DOHH2 (cell line): ENCODE data around the gene CHST1.

ENCODE experiments used
- H3F3A ChIP-seq: fragments of 200-600 bp; sonication (generic), shearing (Covaris generic); 2 replicates; pipeline ENCODE4 v1.6.0; 2016; ENCODE audit warnings: antibody characterized with exemption, mild to moderate bottlenecking; ENCODE audit not compliant: control insufficient read depth, insufficient read depth
- H3K27ac ChIP-seq: fragments of 200-600 bp; sonication (generic); 2 replicates; pipeline ENCODE4 v1.5.1; 2014; ENCODE audit warnings: low read depth, mild to moderate bottlenecking, low read length, moderate library complexity
- H3K27me3 ChIP-seq: fragments of 200-600 bp; sonication (generic); 2 replicates; pipeline ENCODE4 v1.6.1; 2014; ENCODE audit warnings: mild to moderate bottlenecking, low read length, mixed read lengths; ENCODE audit not compliant: control insufficient read depth
- H3K36me3 ChIP-seq: fragments of 200-600 bp; sonication (generic); 2 replicates; pipeline ENCODE4 v1.6.1; 2014; ENCODE audit warnings: mild to moderate bottlenecking, low read length, moderate library complexity, mixed read lengths; ENCODE audit not compliant: control insufficient read depth
- H3K4me1 ChIP-seq: fragments of 200-600 bp; sonication (generic); 2 replicates; pipeline ENCODE4 v1.6.1; 2014; ENCODE audit warnings: mild to moderate bottlenecking, low read length, mixed read lengths; ENCODE audit not compliant: control insufficient read depth
- H3K4me2 ChIP-seq: fragments of 200-600 bp; sonication (generic); 2 replicates; pipeline ENCODE4 v1.6.0; 2014; ENCODE audit warnings: mild to moderate bottlenecking, low read length, moderate library complexity
- H3K4me3 ChIP-seq: fragments of 200-600 bp; sonication (generic); 2 replicates; pipeline ENCODE4 v1.5.1; 2014; ENCODE audit warnings: mild to moderate bottlenecking, low read length, mixed read lengths
- H3K79me2 ChIP-seq: fragments of 200-600 bp; sonication (generic); 2 replicates; pipeline ENCODE4 v1.6.1; 2014; ENCODE audit warnings: mild to moderate bottlenecking, low read length, mixed read lengths; ENCODE audit not compliant: control insufficient read depth
- H3K9me2 ChIP-seq: fragments of 200-600 bp; sonication (generic); replicated peaks from 2 replicates; pipeline ENCODE4 v1.6.1; 2014; ENCODE audit warnings: mild to moderate bottlenecking, low read length, mixed read lengths; ENCODE audit not compliant: control insufficient read depth
- H3K9me3 ChIP-seq: fragments of 200-600 bp; sonication (generic); 2 replicates; pipeline ENCODE4 v1.6.1; 2014; ENCODE audit warnings: antibody characterized with exemption, low read length, mixed read lengths; ENCODE audit not compliant: control insufficient read depth, insufficient read depth
- H4K20me1 ChIP-seq: fragments of 200-600 bp; sonication (generic); 2 replicates; pipeline ENCODE4 v1.6.0; 2014; ENCODE audit warnings: low read depth, mild to moderate bottlenecking, antibody characterized with exemption, low read length, moderate library complexity; ENCODE audit not compliant: control insufficient read depth, insufficient read depth
- EZH2phosphoT487 ChIP-seq: fragments of 200-600 bp; sonication (generic); IDR thresholded peaks from 2 replicates; pipeline ENCODE4 v1.6.1; 2017; ENCODE audit warnings: borderline replicate concordance, mild to moderate bottlenecking, antibody characterized with exemption, low read length, moderate library complexity, mixed read lengths
- TF ChIP-seq, protein P1 (sequence below): fragments of 200-600 bp; sonication (generic); IDR thresholded peaks from one replicate; pipeline ENCODE4 v1.5.1; 2014; ENCODE audit warnings: antibody characterized with exemption, mild to moderate bottlenecking, low read depth, low read length; ENCODE audit not compliant: poor library complexity, severe bottlenecking

CHST1 gene

DNA sequence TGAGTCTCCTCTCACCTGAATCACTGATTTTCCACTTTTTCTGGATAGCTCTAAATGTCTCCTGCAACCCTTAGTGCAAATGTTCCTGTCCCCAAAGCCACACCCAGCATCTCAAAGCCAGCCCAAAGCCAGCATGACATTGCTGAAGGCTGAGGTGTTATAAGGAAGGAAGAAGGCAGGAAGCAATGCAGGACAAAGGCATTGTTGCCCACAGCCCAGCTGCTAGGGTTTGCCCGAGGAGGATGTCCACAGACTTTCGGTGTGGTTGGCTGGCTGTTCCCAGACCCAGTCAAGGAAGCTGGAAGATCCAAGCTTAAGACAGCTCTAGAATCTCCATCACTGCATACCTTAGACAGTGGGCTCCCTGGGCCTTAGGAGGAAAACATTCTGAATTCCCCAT, 23.5 kb downstream of the CHST1 start:
- TF ChIP-seq, protein P1, sequence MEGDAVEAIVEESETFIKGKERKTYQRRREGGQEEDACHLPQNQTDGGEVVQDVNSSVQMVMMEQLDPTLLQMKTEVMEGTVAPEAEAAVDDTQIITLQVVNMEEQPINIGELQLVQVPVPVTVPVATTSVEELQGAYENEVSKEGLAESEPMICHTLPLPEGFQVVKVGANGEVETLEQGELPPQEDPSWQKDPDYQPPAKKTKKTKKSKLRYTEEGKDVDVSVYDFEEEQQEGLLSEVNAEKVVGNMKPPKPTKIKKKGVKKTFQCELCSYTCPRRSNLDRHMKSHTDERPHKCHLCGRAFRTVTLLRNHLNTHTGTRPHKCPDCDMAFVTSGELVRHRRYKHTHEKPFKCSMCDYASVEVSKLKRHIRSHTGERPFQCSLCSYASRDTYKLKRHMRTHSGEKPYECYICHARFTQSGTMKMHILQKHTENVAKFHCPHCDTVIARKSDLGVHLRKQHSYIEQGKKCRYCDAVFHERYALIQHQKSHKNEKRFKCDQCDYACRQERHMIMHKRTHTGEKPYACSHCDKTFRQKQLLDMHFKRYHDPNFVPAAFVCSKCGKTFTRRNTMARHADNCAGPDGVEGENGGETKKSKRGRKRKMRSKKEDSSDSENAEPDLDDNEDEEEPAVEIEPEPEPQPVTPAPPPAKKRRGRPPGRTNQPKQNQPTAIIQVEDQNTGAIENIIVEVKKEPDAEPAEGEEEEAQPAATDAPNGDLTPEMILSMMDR: no peak
- no peak for TF ChIP-seq EZH2phosphoT487
- Histone ChIP-seq H3F3A (no peaks in the 10 kb centered on the region), H4K20me1 (no peaks in the 10 kb centered on the region), H3K36me3 (no peaks in the 10 kb centered on the region), H3K4me3 (no peak overlapping the region), H3K79me2 (no peaks in the 10 kb centered on the region), H3K27ac (no peak overlapping the region), H3K27me3 (no peaks in the 10 kb centered on the region), H3K4me1 (no peaks in the 10 kb centered on the region), H3K4me2 (no peak overlapping the region), H3K9me2 (no peaks in the 10 kb centered on the region), H3K9me3 (no peaks in the 10 kb centered on the region)

DNA sequence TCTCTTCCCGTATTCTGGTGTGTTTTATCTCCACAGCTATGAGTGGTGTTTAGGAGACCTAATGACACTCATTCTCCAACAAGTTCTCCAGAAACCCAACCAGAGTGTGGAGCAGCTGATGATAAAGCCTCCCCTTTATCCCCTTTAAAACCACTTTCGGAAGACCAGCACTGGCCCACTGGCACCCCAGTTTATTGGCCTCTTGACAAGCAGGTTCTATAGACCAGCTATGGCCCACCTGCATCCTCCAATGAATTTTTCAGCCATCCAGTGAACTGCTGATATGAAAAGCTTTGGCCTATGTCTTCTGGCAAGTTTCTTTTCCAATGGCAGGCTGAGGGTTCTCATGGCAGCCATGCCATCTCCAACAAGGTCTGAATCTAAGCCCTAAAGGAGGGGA, 27.4 kb downstream of the CHST1 start:
- H3K79me2 ChIP-seq: no peaks in the 10 kb centered on the region
- H3K9me3 ChIP-seq: no peaks in the 10 kb centered on the region
- no peak overlapping the region for H3K4me2 ChIP-seq
- H3K4me1 ChIP-seq: no peaks in the 10 kb centered on the region
- H3K27me3 ChIP-seq: no peaks in the 10 kb centered on the region
- H3K27ac ChIP-seq: no peak overlapping the region
- H3K36me3 ChIP-seq: no peaks in the 10 kb centered on the region
- no peaks in the 10 kb centered on the region for H3F3A ChIP-seq
- H3K4me3 ChIP-seq: no peak overlapping the region
- H3K9me2 ChIP-seq: no peaks in the 10 kb centered on the region
- TF ChIP-seq EZH2phosphoT487: no peak
- TF ChIP-seq, protein P1: no peak
- no peaks in the 10 kb centered on the region for H4K20me1 ChIP-seq

DNA sequence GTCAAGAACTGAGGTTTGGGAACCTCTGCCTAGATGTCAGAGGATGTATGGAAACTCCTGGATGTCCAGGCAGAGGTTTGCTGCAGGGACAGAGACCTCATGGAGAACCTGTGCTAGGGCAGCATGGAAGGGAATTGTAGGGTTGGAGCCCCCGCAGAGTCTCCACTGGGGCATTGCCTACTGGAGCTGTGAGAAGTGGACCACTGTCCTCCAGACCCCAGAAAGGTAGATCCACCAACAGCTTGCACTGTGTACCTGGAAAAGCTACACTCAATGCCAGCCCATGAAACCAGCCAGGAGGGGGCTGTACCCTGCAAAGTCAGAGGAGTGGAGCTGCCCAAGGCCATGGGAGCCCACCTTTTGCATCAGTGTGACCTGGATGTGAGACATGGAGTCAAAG, 29.5 kb downstream of the CHST1 start:
- Histone ChIP-seq H3K27me3 (no peaks in the 10 kb centered on the region), H3K9me3 (no peaks in the 10 kb centered on the region), H3K4me3 (no peak overlapping the region), H3K27ac (no peak overlapping the region), H3K9me2 (no peaks in the 10 kb centered on the region), H3K36me3 (no peaks in the 10 kb centered on the region), H3K4me2 (no peak overlapping the region), H3K79me2 (no peaks in the 10 kb centered on the region), H4K20me1 (no peaks in the 10 kb centered on the region), H3F3A (no peaks in the 10 kb centered on the region), H3K4me1 (no peaks in the 10 kb centered on the region)
- TF ChIP-seq, protein P1: no peak
- no peak for TF ChIP-seq EZH2phosphoT487

DNA sequence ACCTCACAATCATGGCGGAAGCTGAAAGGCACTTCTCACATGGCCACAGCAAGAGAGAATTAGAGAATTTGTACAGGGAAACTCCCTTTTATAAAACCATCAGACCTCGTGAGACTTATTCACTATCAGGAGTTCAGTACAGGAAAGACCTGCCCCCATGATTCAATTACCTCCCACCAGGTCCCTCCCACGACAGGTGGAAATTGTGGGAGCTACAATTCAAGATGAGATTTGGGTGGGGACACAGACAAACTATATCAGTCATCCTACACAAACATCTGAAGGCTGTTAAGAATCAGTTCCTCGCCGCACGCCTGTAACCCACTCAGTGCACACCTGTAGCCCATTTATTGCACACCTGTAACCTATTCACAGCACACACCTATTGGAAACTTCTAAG, 39.8 kb downstream of the CHST1 start:
- Histone ChIP-seq H3K4me1 (no peaks in the 10 kb centered on the region), H3K9me3 (peaks cover 8% of the 10 kb centered on the region), H3F3A (no peaks in the 10 kb centered on the region), H3K36me3 (no peaks in the 10 kb centered on the region), H4K20me1 (no peaks in the 10 kb centered on the region), H3K4me2 (no peak overlapping the region), H3K79me2 (no peaks in the 10 kb centered on the region), H3K27me3 (no peaks in the 10 kb centered on the region), H3K9me2 (no peaks in the 10 kb centered on the region), H3K4me3 (no peak overlapping the region), H3K27ac (no peak overlapping the region)
- TF ChIP-seq EZH2phosphoT487: no peak
- TF ChIP-seq, protein P1: no peak
